ENCODE measurements around the gene KCP.

KCP gene

DNA sequence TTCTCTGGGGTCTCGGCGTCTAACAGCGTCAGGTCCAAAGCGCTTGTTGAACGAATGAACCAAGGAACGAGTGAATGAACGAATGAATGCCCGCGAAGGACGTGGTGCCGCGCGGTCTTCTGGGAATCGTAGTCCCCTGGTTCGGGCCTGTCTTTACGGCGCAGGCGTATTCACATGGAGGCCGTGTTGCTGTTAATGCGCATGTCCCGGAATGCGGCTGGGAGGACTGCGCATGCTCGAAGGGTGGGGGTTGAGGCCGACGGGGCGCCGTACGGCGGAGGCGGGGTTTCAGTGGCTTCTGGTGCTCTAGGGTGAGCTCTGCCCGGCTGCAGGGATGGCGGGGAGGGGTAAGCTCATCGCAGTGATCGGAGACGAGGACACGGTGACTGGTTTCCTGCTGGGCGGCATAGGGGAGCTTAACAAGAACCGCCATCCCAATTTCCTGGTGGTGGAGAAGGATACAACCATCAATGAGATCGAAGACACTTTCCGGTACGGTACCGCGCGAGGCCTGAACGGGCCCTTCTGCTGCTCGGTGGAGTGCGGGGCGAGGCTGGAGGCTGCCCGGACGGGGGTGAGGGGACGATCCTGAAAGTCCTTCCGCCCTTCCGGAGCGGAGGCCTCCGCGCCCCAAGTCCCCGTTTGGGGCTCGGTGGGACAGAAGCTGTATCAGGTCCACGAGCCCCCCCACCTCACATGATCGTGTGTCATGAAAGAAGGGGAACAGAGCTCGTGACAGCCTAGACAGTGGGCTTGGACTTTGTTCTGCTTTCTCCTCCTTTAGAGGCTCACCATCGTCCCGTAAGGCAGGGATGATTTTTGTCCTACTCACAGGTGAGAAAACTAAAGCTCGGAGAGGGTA, 47.7 kb downstream of the KCP start, which contains the start of gene ATP6V1F:
ATP6V1F (plus strand) TSS at position 286 of the 862 bp plus-strand sequence; CDS start at position 335, 49 bp downstream.
- H3K4me3 ChIP-seq (ENCODE audit: low read depth, low read length), result peak within 1 kb of the TSS; percentile 91
- DNase-seq (ENCODE audit: low read depth), result peak; percentile 99
- TF ChIP-seq CTCF (IDR thresholded peaks at IDR 0.05; ENCODE audit: low read depth, low read length) (no peak), MYC (IDR thresholded peaks at IDR 0.05; ENCODE audit: low read depth, low read length) (peak; percentile 23; the same call in 1 of the 2 replicates), POLR2A (IDR thresholded peaks at IDR 0.05; ENCODE audit: extremely low read depth, insufficient read length) (peak; percentile 68)
- TF ChIP-seq, protein P1, sequence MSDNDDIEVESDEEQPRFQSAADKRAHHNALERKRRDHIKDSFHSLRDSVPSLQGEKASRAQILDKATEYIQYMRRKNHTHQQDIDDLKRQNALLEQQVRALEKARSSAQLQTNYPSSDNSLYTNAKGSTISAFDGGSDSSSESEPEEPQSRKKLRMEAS (IDR thresholded peaks at IDR 0.05; ENCODE audit: low read depth, low read length), result peak; percentile 73

GRCh38 chr7:128861957-128862570, 48.4 kb downstream of the KCP start:
- peak; percentile 28 for DNase-seq (ENCODE audit: low read depth)
- H3K4me3 ChIP-seq (ENCODE audit: low read depth, low read length), result peak overlapping the region; percentile 91
- TF ChIP-seq CTCF (IDR thresholded peaks at IDR 0.05; ENCODE audit: low read depth, low read length) (no peak), POLR2A (IDR thresholded peaks at IDR 0.05; ENCODE audit: extremely low read depth, insufficient read length) (no peak), MYC (IDR thresholded peaks at IDR 0.05; ENCODE audit: low read depth, low read length) (no peak)
- TF ChIP-seq, protein P1 (IDR thresholded peaks at IDR 0.05; ENCODE audit: low read depth, low read length), result no peak

DNA sequence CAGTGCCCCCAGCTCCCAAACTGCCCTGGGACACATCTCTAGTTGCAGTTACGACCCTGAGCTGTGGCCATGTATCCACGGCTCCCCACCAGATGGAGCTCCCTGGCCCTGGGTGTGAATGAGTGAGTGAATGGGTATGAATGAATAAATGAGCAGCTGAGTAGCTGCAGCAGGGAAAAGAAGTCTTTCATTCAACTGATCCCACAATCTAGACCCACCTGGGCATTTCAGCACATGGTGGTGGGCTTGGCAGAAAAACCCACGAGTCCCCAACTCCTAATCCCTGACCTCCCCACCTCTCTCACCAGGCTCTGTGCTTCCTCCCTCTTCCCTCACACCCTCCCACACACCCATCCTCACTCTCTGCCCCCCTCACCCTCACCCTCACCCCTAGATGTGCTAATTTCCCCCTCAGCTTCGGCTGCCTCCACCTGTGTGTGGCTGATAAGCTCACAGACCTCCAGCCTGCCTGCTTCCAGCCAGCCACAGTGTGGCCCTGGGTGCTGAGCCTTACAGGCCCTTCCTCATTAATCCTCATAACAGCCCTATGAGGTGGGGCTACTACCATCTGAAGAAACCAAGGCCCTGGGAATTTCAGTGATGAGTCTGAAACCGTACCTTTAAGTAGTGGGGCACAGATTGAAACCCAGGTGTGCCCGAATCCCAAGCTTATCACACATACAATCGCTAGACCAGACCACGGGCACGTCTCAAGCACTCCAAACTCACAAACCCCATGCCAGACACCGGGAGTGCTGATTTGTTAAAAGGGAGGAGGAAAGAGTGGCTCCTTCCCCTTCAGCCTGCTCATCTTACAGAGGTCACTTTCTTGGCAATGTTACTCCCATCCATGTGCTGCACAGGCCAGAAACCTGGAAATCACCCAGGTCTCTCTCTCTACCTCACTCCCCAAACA, 50.1 kb downstream of the KCP start:
- no peak overlapping the region for H3K4me3 ChIP-seq (ENCODE audit: low read depth, low read length)
- peak; percentile 52 for DNase-seq (ENCODE audit: low read depth)

DNA sequence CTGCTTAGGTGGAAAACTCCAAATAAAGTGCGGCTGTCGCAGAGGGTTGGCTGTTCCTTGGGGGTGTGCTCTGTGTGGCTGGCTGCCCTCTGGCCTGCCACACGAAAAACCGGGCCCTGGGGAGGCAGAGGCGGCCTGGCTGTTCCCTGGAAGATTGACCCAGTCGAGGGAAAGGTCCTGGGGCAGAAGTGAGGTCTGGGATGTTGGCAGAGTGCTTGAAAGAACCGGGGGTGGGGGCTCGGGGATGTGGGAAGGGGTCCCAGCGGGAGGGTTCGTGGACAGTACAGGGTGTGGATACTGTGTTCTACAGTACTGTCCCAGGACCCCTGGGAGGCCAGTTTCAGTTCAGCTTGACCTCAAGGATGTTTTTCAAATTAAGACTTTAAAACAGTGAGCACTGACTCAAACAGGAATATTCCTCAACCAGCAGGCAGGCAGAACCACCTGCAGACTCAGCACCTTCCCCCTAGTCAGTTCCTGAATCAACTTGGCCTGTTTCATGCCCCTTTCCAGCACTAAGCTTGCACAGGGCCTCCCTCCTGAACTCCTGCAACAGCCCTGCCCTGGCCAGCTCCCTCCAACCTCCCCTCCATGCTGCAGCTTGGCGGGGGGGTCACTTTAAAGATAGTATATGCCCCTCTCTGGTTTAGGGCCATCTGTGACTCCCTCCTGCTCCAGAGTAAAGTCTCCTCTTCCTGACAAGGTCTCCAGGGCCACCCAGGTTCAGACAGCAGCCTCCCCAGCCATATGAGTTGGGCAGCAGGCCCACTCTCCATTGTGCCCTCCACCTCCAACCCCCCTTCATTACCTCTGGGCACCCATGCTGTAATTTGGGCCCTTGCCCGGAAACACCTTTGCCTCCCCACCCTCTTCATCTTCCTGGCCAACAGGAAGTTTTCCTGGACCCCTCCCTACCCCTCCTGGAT, 51.0 kb downstream of the KCP start:
- DNase-seq (ENCODE audit: low read depth), result peak; percentile 33
- H3K4me3 ChIP-seq (ENCODE audit: low read depth, low read length), result no peak overlapping the region
- TF ChIP-seq CTCF (IDR thresholded peaks at IDR 0.05; ENCODE audit: low read depth, low read length), result no peak
- TF ChIP-seq, protein P1 (IDR thresholded peaks at IDR 0.05; ENCODE audit: low read depth, low read length), result no peak

More for the DNA sequence above, 50.1 kb downstream of the KCP start:
- TF ChIP-seq CTCF (IDR thresholded peaks at IDR 0.05; ENCODE audit: low read depth, low read length), result peak; percentile 42
- no peak for TF ChIP-seq MYC (IDR thresholded peaks at IDR 0.05; ENCODE audit: low read depth, low read length)

Measured in NB4 (cell line).